Aorta (tissue), 5 donors: ENCODE results near the gene C11orf68. TPM values are rescaled to one million over a fixed set of nuclear protein-coding genes. Genes with fewer than 3 reads are reported as not detected.

Source experiments
- ATAC-seq: fragments of 200-7000 bp; cut with Tn5 transposase; one replicate; pipeline ENCODE4 v1.9.1; 2022; ENCODE audit warnings: moderate library complexity; ENCODE audit not compliant: low FRiP score
- DNase-seq, 2 donors: peaks; one replicate each; pipeline ENCODE4 v3.0.0-alpha.2; 2020
- H3K27ac ChIP-seq, 2 donors: one replicate each; pipeline ENCODE4 v1.5.1; 2013; ENCODE audit warnings: low read length in 2 of 2, mild to moderate bottlenecking in 2 of 2, moderate library complexity in 2 of 2, control low read depth in 1 of 2, inconsistent platforms in 1 of 2, low read depth in 1 of 2
- H3K27me3 ChIP-seq, 2 donors: one replicate each; pipeline ENCODE4 v1.6.1; 2013; ENCODE audit warnings: control low read depth in 1 of 2, low read length in 1 of 2, mild to moderate bottlenecking in 1 of 2, moderate library complexity in 1 of 2; ENCODE audit not compliant: insufficient read depth in 2 of 2, control insufficient read depth in 1 of 2
- H3K36me3 ChIP-seq, 2 donors: one replicate each; pipeline ENCODE4 v1.6.1; 2013; ENCODE audit warnings: control low read depth in 1 of 2, low read length in 1 of 2, mild to moderate bottlenecking in 1 of 2; ENCODE audit not compliant: insufficient read depth in 2 of 2, control insufficient read depth in 1 of 2
- H3K4me1 ChIP-seq, 2 donors: one replicate each; pipeline ENCODE4 v1.6.1; 2013; ENCODE audit warnings: low read length in 2 of 2, control low read depth in 1 of 2, mild to moderate bottlenecking in 1 of 2, moderate library complexity in 1 of 2; ENCODE audit not compliant: insufficient read depth in 2 of 2, control insufficient read depth in 1 of 2
- H3K4me3 ChIP-seq, 2 donors: one replicate each; pipeline ENCODE4 v1.5.1; 2013; ENCODE audit warnings: low read length in 2 of 2, control low read depth in 1 of 2, mild to moderate bottlenecking in 1 of 2
- H3K9me3 ChIP-seq: one replicate; pipeline ENCODE4 v1.6.1; 2013; ENCODE audit warnings: mild to moderate bottlenecking, low read length; ENCODE audit not compliant: control insufficient read depth
- WGBS, 2 donors: extraction: QIAGEN DNeasy Blood & Tissue Kit; methylation state at CpG; one replicate each; pipeline ENCODE4 v1.1.7; 2013; 5-methylcytosine and 5-hydroxymethylcytosine counted together
- intact Hi-C, 2 donors: fragments of 100-400 bp; cut with DNase I; formaldehyde crosslinking; loops; one replicate each; pipeline versions ENCODE4 v1.14.2 to v1.15.0; 2022
- long read RNA-seq, 2 donors: library from polyadenylated mRNA; unstranded; transcript quantifications; one replicate each; pipeline ENCODE4 v2.0.0, GENCODE V29; 2020 to 2021
- polyA plus RNA-seq, 2 donors: library from polyadenylated mRNA; stranded (reverse); fragments of 200-250 nt; gene quantifications; one replicate each; pipeline ENCODE4 v1.2.3, GENCODE V29; 2013
- total RNA-seq, 2 donors: library from RNA; stranded (reverse); fragmentation: NEBNext Ultra II Directional; extraction: Animal tissue kit (Norgen Biotek cat#: 25700); gene quantifications; one replicate each; pipeline ENCODE4 v1.2.1, GENCODE V29; 2021
- donor health status: healthy with polysubstance abuse.
- donor health status: Bipolar disorder and iron deficiency.
- donor health status: DM: no; HTN: no; CAD: no.
- donor health status: DM: no; HTN: no; CAD: no.
- donor health status: DM: yes; HTN: yes; CAD: no.

Gene C11orf68
- total RNA-seq (10 to 100 TPM; 45.6 to 47.3 TPM), polyA plus RNA-seq (10 to 100 TPM; 34.9 to 55.3 TPM)
- long read RNA-seq, donor 1, partial matches to known transcripts = 0 of 6 reads
- long read RNA-seq, donor 1, other reads (novel, unspliced or antisense) = 0 of 6 reads
- long read RNA-seq, donor 2, transcript C11orf68-201 (2 exons, 1,619 nt) = minor isoform, 10 of 38 reads
- long read RNA-seq, donor 2, transcript C11orf68-203 (1 exons, 1,528 nt) = minor isoform, 6 of 38 reads
- long read RNA-seq, donor 2, transcript C11orf68-202 (2 exons, 1,559 nt) = major isoform, 22 of 38 reads
- long read RNA-seq, donor 2, partial matches to known transcripts = 0 of 38 reads
- long read RNA-seq, donor 2, other reads (novel, unspliced or antisense) = 0 of 38 reads

DNA sequence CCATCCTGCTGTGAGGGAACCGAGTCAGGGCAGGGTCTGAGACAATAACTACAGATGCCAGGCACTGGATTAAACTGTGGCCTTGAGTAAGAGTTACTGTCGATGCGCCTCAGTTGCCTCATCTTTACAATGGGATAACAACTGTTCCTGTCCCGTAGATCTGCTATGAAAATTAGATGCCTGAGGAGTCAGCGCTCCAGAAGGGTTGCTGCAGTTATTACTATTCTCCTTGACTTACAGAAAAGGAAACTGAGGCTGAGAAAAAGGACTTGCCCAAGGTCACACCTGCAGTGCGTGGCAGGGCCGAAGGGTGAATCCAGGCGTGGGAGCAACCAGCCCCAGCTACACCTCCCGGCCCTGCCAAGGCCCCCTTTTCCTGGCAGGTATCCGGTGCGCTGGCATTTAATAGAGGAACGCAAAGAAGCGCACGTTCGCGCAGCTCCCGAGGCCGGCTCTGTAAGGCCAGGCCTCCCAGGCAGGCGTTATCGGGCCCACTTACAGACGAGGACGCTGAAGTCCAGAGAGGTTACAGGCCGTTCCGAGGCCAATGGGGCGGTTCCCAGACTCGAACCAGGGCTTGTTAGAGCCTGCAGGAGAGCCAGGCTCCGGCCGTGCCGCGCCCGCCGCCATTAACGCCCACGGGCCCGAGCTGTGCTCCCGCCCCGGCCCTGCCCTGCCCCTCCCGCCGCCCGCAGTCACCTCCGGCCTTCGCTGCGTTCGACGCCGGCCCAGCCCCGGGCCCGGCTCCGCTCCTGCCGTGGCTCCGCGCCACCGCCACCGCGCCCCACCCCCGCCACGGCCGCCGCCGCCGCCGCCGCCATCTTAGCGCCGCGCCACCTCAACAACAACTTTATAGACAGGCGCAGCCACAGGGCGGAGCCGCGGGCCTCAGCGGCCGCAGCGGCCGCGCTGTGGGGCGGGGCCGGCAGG lies at the start of gene C11orf68:
TSS of gene C11orf68 (minus strand) at position 852 of the 930 bp plus-strand sequence. CDS start at position 821, 31 bp downstream.
- peak within 1 kb of the TSS; percentile 68 to 89 for H3K4me3 ChIP-seq
- DNase-seq (peak in 1 of 2 donors; percentile 66), ATAC-seq (no peak)
- no peaks in the 10 kb centered on the region for H3K9me3 ChIP-seq
- no peaks in the 10 kb centered on the region for H3K27me3 ChIP-seq
- WGBS, 2 donors = 3 to 4% methylated on average over 71 to 77 of the region's 77 CpGs
- peaks cover 0 to 1% of the 10 kb centered on the region in 2 donors for H3K4me1 ChIP-seq
- intact Hi-C loops = loop anchor here in 1 of 2 donors (1.0 to 2.0 kb wide), 3 partner anchors 30 to 60 kb away; partner anchors contain the start of genes CFL1, FIBP and SART1
- H3K36me3 ChIP-seq = no peaks in the 10 kb centered on the region
- H3K27ac ChIP-seq = peak within 1 kb of the TSS; percentile 83 to 91

- H3K27ac ChIP-seq = no peak overlapping the region
- H3K36me3 ChIP-seq = peaks cover 0 to 20% of the 10 kb centered on the region in 2 donors
- WGBS, 2 donors = 89 to 91% methylated on average over 25 to 30 of the region's 30 CpGs
- H3K4me1 ChIP-seq = no peaks in the 10 kb centered on the region
- no peak overlapping the region for H3K4me3 ChIP-seq
- H3K9me3 ChIP-seq = no peaks in the 10 kb centered on the region
- no peak for DNase-seq
- no peaks in the 10 kb centered on the region for H3K27me3 ChIP-seq
- no peak for ATAC-seq
- intact Hi-C loops = loop anchor here in 1 of 2 donors (5.0 kb wide), 1 partner anchor 100 kb away; no protein-coding TSS in a partner anchor
Measured at GRCh38 chr11:65967329-65967934, 48.6 kb upstream of the C11orf68 start.

- Histone ChIP-seq H3K27ac (no peak overlapping the region), H3K9me3 (no peaks in the 10 kb centered on the region), H3K4me1 (no peaks in the 10 kb centered on the region), H3K27me3 (no peaks in the 10 kb centered on the region), H3K36me3 (peaks cover 0 to 20% of the 10 kb centered on the region in 2 donors), H3K4me3 (no peak overlapping the region)
- intact Hi-C loops = loop anchor here in 1 of 2 donors (5.0 kb wide), 1 partner anchor 99 kb away; no protein-coding TSS in a partner anchor
- DNase-seq (no peak), ATAC-seq (no peak)
- WGBS, 2 donors = 92% methylated on average over 36 of the region's 36 CpGs
Measured at GRCh38 chr11:65965986-65966762, 47.3 kb upstream of the C11orf68 start.

DNA sequence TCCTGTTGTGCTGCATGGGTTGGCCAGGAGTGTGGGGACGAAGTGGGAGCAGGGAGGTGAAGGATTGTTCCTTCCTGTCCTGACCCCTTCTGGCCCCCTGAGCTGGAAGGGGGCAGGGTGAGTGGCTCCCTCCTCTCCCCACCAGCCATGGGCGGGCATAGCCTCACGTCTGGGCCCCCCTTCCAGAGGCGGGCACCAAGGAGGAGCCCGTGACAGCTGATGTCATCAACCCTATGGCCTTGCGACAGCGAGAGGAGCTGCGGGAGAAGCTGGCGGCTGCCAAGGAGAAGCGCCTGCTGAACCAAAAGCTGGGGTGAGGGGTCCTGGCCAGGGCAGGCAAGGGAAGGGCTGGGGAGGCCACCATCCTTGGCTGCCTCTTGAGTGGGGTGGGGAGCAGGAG lies 46.0 kb upstream of the C11orf68 start:
- no peaks in the 10 kb centered on the region for H3K4me1 ChIP-seq
- no peaks in the 10 kb centered on the region for H3K9me3 ChIP-seq
- H3K27ac ChIP-seq = no peak overlapping the region
- H3K4me3 ChIP-seq = no peak overlapping the region
- DNase-seq (no peak), ATAC-seq (no peak)
- H3K36me3 ChIP-seq = peaks cover 0 to 20% of the 10 kb centered on the region in 2 donors
- H3K27me3 ChIP-seq = no peaks in the 10 kb centered on the region
- WGBS, 2 donors = 87 to 89% methylated on average over 10 of the region's 10 CpGs
- intact Hi-C loops = loop anchor here in 1 of 2 donors (5.0 kb wide), 2 partner anchors 43 to 98 kb away; no protein-coding TSS in a partner anchor

DNA sequence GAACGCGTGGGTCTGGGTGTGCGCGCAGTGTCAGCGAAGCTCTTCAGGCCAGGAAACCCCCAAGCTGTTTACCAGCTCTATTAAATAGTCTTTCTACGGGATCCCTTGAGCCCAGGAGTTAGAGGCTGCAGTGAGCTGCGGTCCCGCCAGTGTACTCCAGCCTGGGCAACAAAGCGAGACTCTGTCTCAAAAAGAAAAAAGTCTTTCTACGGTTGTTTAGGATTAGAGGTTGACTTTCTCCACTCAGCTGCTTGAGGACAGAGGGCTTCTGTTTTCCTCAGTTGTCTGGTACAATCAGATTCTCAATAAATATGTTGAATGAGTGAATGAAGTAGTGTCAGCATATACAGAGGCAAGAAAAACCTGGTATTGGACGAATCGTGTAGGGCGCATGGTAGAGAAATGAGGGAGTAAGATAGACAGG lies 43.3 kb upstream of the C11orf68 start:
- Histone ChIP-seq H3K27ac (no peak overlapping the region), H3K4me1 (no peaks in the 10 kb centered on the region), H3K27me3 (no peaks in the 10 kb centered on the region), H3K4me3 (peak overlapping the region; percentile 74 to 86), H3K9me3 (no peaks in the 10 kb centered on the region), H3K36me3 (peaks cover 0 to 15% of the 10 kb centered on the region in 2 donors)
- DNase-seq (no peak), ATAC-seq (no peak)
- intact Hi-C loops = loop anchor here in 1 of 2 donors (5.0 kb wide), 1 partner anchor 40 kb away; no protein-coding TSS in a partner anchor
- WGBS, 2 donors = 5 to 7% methylated on average over 13 of the region's 13 CpGs

- no peaks in the 10 kb centered on the region for H3K27me3 ChIP-seq
- WGBS, 2 donors = 0% methylated on average over 87 to 97 of the region's 97 CpGs
- peak within 1 kb of the TSS; percentile 74 to 86 for H3K4me3 ChIP-seq
- peak within 1 kb of the TSS; percentile 11 to 59 for H3K27ac ChIP-seq
- intact Hi-C loops = loop anchor here (1.0 to 5.0 kb wide), 3 partner anchors 39 to 77 kb away; partner anchors contain the start of genes C11orf68 (in 1 of the 2) and DRAP1 (in 1 of the 2)
- peak; percentile 97 for ATAC-seq
- peaks cover 0 to 11% of the 10 kb centered on the region in 2 donors for H3K36me3 ChIP-seq
- H3K9me3 ChIP-seq = no peaks in the 10 kb centered on the region
- no peaks in the 10 kb centered on the region for H3K4me1 ChIP-seq
- DNase-seq = peak; percentile 99
Measured at GRCh38 chr11:65961267-65962140, 42.6 kb upstream of the C11orf68 start, which contains the start of gene SART1. SART1 (plus strand) TSS chr11:65961734; CDS start chr11:65961781, 47 bp downstream.

DNA sequence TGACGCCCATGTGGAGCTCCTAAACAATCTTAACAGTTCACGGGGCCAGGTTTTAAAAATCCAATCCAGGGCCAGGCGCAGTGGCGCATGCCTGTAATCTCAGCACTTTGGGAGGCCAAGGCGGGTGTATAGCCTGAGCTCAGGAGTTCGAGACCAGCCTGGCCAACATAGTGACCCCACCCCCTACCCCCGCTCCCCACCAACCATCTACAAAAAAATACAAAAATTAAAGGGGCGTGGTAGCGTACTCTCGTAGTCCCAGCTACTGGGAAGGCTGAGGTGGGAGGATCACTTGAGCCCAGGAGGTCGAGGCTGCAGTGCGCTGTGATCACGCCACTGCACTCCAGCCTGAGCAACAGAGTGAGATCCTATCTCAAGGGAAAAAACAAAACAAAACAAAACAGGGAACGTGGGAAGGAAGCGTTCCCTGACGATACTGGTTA lies 42.0 kb upstream of the C11orf68 start:
- Histone ChIP-seq H3K4me1 (no peaks in the 10 kb centered on the region), H3K4me3 (peak overlapping the region in 1 of 2 donors; percentile 37), H3K27me3 (no peaks in the 10 kb centered on the region), H3K27ac (peak overlapping the region; percentile 11 to 23), H3K36me3 (peaks cover 0 to 6% of the 10 kb centered on the region in 2 donors), H3K9me3 (no peaks in the 10 kb centered on the region)
- 52% methylated on average over 16 of the region's 16 CpGs for WGBS, 2 donors
- DNase-seq (no peak), ATAC-seq (no peak)
- intact Hi-C loops = loop anchor here (1.0 to 5.0 kb wide), 3 partner anchors 39 to 76 kb away; partner anchors contain the start of genes C11orf68 (in 1 of the 2) and DRAP1 (in 1 of the 2)
